ENCODE data around the gene VAMP4.

- TF ChIP-seq, protein P1, sequence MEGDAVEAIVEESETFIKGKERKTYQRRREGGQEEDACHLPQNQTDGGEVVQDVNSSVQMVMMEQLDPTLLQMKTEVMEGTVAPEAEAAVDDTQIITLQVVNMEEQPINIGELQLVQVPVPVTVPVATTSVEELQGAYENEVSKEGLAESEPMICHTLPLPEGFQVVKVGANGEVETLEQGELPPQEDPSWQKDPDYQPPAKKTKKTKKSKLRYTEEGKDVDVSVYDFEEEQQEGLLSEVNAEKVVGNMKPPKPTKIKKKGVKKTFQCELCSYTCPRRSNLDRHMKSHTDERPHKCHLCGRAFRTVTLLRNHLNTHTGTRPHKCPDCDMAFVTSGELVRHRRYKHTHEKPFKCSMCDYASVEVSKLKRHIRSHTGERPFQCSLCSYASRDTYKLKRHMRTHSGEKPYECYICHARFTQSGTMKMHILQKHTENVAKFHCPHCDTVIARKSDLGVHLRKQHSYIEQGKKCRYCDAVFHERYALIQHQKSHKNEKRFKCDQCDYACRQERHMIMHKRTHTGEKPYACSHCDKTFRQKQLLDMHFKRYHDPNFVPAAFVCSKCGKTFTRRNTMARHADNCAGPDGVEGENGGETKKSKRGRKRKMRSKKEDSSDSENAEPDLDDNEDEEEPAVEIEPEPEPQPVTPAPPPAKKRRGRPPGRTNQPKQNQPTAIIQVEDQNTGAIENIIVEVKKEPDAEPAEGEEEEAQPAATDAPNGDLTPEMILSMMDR (IDR thresholded peaks at IDR 0.05 in 2 of 3, conservative IDR thresholded peaks at IDR 0.05 in 1 of 3; ENCODE audit: control insufficient read depth in 2 of 3, extremely low read depth in 1 of 3, insufficient read depth in 1 of 3, low read depth in 3 of 3, low read length in 3 of 3): no peak
- TF ChIP-seq ETV6 (conservative IDR thresholded peaks at IDR 0.05 in 1 of 2, IDR thresholded peaks at IDR 0.05 in 1 of 2; ENCODE audit: borderline replicate concordance in 1 of 2, low read depth in 1 of 2): no peak
- no peak for TF ChIP-seq POLR2A (IDR thresholded peaks at IDR 0.05; ENCODE audit: low read depth, low read length)
- TF ChIP-seq TARDBP (IDR thresholded peaks at IDR 0.05; ENCODE audit: borderline replicate concordance): no peak
- no peak for TF ChIP-seq ZNF274 (IDR thresholded peaks at IDR 0.05; ENCODE audit: insufficient read depth, insufficient read length)
- TF ChIP-seq FOXM1 (IDR thresholded peaks at IDR 0.05; ENCODE audit: low read depth, low read length): no peak
- TF ChIP-seq, protein P2, sequence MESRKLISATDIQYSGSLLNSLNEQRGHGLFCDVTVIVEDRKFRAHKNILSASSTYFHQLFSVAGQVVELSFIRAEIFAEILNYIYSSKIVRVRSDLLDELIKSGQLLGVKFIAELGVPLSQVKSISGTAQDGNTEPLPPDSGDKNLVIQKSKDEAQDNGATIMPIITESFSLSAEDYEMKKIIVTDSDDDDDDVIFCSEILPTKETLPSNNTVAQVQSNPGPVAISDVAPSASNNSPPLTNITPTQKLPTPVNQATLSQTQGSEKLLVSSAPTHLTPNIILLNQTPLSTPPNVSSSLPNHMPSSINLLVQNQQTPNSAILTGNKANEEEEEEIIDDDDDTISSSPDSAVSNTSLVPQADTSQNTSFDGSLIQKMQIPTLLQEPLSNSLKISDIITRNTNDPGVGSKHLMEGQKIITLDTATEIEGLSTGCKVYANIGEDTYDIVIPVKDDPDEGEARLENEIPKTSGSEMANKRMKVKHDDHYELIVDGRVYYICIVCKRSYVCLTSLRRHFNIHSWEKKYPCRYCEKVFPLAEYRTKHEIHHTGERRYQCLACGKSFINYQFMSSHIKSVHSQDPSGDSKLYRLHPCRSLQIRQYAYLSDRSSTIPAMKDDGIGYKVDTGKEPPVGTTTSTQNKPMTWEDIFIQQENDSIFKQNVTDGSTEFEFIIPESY (IDR thresholded peaks at IDR 0.05): no peak
- TF ChIP-seq SUZ12 (IDR thresholded peaks at IDR 0.05; ENCODE audit: unreplicated experiment): no peak
These were observed 48.5 kb upstream of the VAMP4 start for GRCh38 chr1:171790318-171790717.
